Neural cell (in vitro differentiated cells): ENCODE measurements around the gene EEF1AKMT3. TPM values are rescaled to one million over a fixed set of nuclear protein-coding genes. Genes with fewer than 3 reads are reported as not detected.

Source experiments
- H2AFZ ChIP-seq: fragments of 200-600, 300-800 bp; sonication (generic), shearing (Covaris generic); 2 replicates; pipeline ENCODE4 v1.6.0; 2014; ENCODE audit warnings: low read depth, mild to moderate bottlenecking, antibody characterized with exemption, low read length, moderate library complexity
- H3F3A ChIP-seq: fragments of 200-600 bp; shearing (Covaris generic); 2 replicates; pipeline ENCODE4 v1.6.1; 2016; ENCODE audit warnings: mild to moderate bottlenecking, moderate library complexity, mixed read lengths, antibody characterized with exemption, low read length; ENCODE audit not compliant: insufficient read depth, poor library complexity, severe bottlenecking
- H3K27ac ChIP-seq: fragments of 200-600, 300-800 bp; sonication (generic), shearing (Covaris generic); 2 replicates; pipeline ENCODE4 v1.5.1; 2014; ENCODE audit warnings: mild to moderate bottlenecking, low read length, moderate library complexity
- H3K27me3 ChIP-seq: fragments of 300-800, 200-600 bp; sonication (generic), shearing (Covaris generic); 2 replicates; pipeline ENCODE4 v1.6.0; 2014; ENCODE audit warnings: mild to moderate bottlenecking, low read depth, low read length, moderate library complexity; ENCODE audit not compliant: insufficient read depth
- H3K36me3 ChIP-seq: fragments of 300-800, 200-600 bp; sonication (generic), shearing (Covaris generic); 2 replicates; pipeline ENCODE4 v1.5.1; 2014; ENCODE audit warnings: mild to moderate bottlenecking, antibody characterized with exemption, low read length, moderate library complexity; ENCODE audit not compliant: insufficient read depth
- H3K4me2 ChIP-seq: fragments of 300-800, 200-600 bp; sonication (generic), shearing (Covaris generic); 2 replicates; pipeline ENCODE4 v1.6.0; 2014; ENCODE audit warnings: mild to moderate bottlenecking, low read length
- H3K4me3 ChIP-seq: fragments of 300-800, 200-600 bp; sonication (generic), shearing (Covaris generic); 2 replicates; pipeline ENCODE4 v1.5.1; 2014; ENCODE audit warnings: mild to moderate bottlenecking, low read length, moderate library complexity
- H3K79me2 ChIP-seq: fragments of 200-600 bp; shearing (Covaris generic); replicated peaks from 2 replicates; pipeline ENCODE4 v1.6.0; 2014; ENCODE audit warnings: mild to moderate bottlenecking, low read length, moderate library complexity; ENCODE audit not compliant: insufficient read depth
- H3K9ac ChIP-seq: fragments of 300-800, 200-600 bp; sonication (generic), shearing (Covaris generic); 2 replicates; pipeline ENCODE4 v1.6.1; 2016; ENCODE audit warnings: mild to moderate bottlenecking, low read length, mixed read lengths
- H3K9me2 ChIP-seq: fragments of 200-600 bp; shearing (Covaris generic); 2 replicates; pipeline ENCODE4 v1.6.1; 2016; ENCODE audit warnings: mild to moderate bottlenecking, low read length, mixed read lengths; ENCODE audit not compliant: insufficient read depth
- H3K9me3 ChIP-seq: fragments of 200-600, 300-800 bp; sonication (generic), shearing (Covaris generic); 2 replicates; pipeline ENCODE4 v1.6.1; 2016; ENCODE audit warnings: mild to moderate bottlenecking, mixed run types, low read length, moderate library complexity, mixed read lengths
- H4K20me1 ChIP-seq: fragments of 200-600 bp; shearing (Covaris generic); 2 replicates; pipeline ENCODE4 v1.6.1; 2016; ENCODE audit warnings: mild to moderate bottlenecking, mixed run types; ENCODE audit not compliant: insufficient read depth
- CTCF ChIP-seq: fragments of 450-650 bp; IDR thresholded peaks from 2 replicates; pipeline ENCODE4 v1.5.1; 2014; ENCODE audit warnings: antibody characterized with exemption, mild to moderate bottlenecking, moderate library complexity; ENCODE audit not compliant: poor library complexity, severe bottlenecking
- EP300 ChIP-seq: fragments of 450-650 bp; conservative IDR thresholded peaks from 2 replicates; pipeline ENCODE4 v1.6.1; 2014; ENCODE audit warnings: antibody characterized with exemption, mild to moderate bottlenecking, moderate library complexity; ENCODE audit not compliant: poor library complexity, severe bottlenecking
- EZH2 ChIP-seq: fragments of 200-600, 300-800 bp; shearing (Covaris generic), sonication (generic); IDR thresholded peaks from 2 replicates; pipeline ENCODE4 v1.6.1; 2014; ENCODE audit warnings: antibody characterized with exemption, low read length, borderline replicate concordance, mild to moderate bottlenecking; ENCODE audit not compliant: insufficient read depth, poor library complexity, severe bottlenecking
- MXI1 ChIP-seq: fragments of 450-650 bp; conservative IDR thresholded peaks from 2 replicates; pipeline ENCODE4 v1.6.1; 2014; ENCODE audit warnings: antibody characterized with exemption, mild to moderate bottlenecking; ENCODE audit not compliant: poor library complexity, severe bottlenecking
- POLR2AphosphoS5 ChIP-seq: IDR thresholded peaks from 2 replicates; pipeline ENCODE4 v1.6.1; 2012
- RAD21 ChIP-seq: fragments of 450-650 bp; conservative IDR thresholded peaks from 2 replicates; pipeline ENCODE4 v1.6.1; 2014; ENCODE audit warnings: antibody characterized with exemption, mild to moderate bottlenecking, moderate library complexity
- REST ChIP-seq: IDR thresholded peaks from 2 replicates; pipeline ENCODE4 v1.6.1; 2012; ENCODE audit warnings: borderline replicate concordance
- SMC3 ChIP-seq: fragments of 450-650 bp; conservative IDR thresholded peaks from 2 replicates; pipeline ENCODE4 v1.6.1; 2014; ENCODE audit warnings: antibody characterized with exemption, mild to moderate bottlenecking, moderate library complexity; ENCODE audit not compliant: poor library complexity
- TAF1 ChIP-seq: IDR thresholded peaks from 2 replicates; pipeline ENCODE4 v1.6.1; 2012; ENCODE audit warnings: low read depth
- polyA plus RNA-seq: library from polyadenylated mRNA; depleted of rRNA; stranded (reverse); fragments of >200 nt; gene quantifications from 2 replicates; pipeline ENCODE4 v1.2.3, GENCODE V29; 2014

EEF1AKMT3 gene
- polyA plus RNA-seq, 1 donor from 2014 or later: 1.6 TPM

GRCh38 chr12:57811028-57811755, 38.8 kb downstream of the EEF1AKMT3 start:
- H3K27me3 ChIP-seq: no peaks in the 10 kb centered on the region
- TF ChIP-seq CTCF (no peak), MXI1 (no peak), SMC3 (no peak), RAD21 (no peak), EZH2 (no peak), EP300 (no peak), POLR2AphosphoS5 (no peak), TAF1 (no peak), REST (no peak)
- no peaks in the 10 kb centered on the region for H4K20me1 ChIP-seq
- no peak overlapping the region for H3K4me2 ChIP-seq
- H3K36me3 ChIP-seq: no peaks in the 10 kb centered on the region
- no peaks in the 10 kb centered on the region for H3F3A ChIP-seq
- no peak overlapping the region for H3K9ac ChIP-seq
- H3K9me2 ChIP-seq: no peaks in the 10 kb centered on the region
- H3K79me2 ChIP-seq: no peaks in the 10 kb centered on the region
- no peak overlapping the region for H3K27ac ChIP-seq
- no peak overlapping the region for H3K4me3 ChIP-seq
- H2AFZ ChIP-seq: no peak overlapping the region
- H3K9me3 ChIP-seq: no peaks in the 10 kb centered on the region

- Histone ChIP-seq H3K4me3 (no peak overlapping the region), H2AFZ (no peak overlapping the region), H3K4me2 (no peak overlapping the region), H3K27me3 (no peaks in the 10 kb centered on the region), H3K27ac (no peak overlapping the region), H3K79me2 (no peaks in the 10 kb centered on the region), H3K9me2 (no peaks in the 10 kb centered on the region), H3K9me3 (no peaks in the 10 kb centered on the region), H3K36me3 (no peaks in the 10 kb centered on the region), H4K20me1 (no peaks in the 10 kb centered on the region), H3F3A (no peaks in the 10 kb centered on the region), H3K9ac (no peak overlapping the region)
- TF ChIP-seq CTCF (no peak), MXI1 (no peak), REST (no peak), POLR2AphosphoS5 (no peak), EP300 (no peak), EZH2 (no peak), SMC3 (no peak), TAF1 (no peak), RAD21 (no peak)
These were observed 40.9 kb downstream of the EEF1AKMT3 start for GRCh38 chr12:57813111-57813970.
